Liver (tissue), 9 donors: ENCODE measurements around the gene TIA1. TPM values are rescaled to one million over a fixed set of nuclear protein-coding genes. Genes with fewer than 3 reads are reported as not detected.

Experiments
- DNase-seq: peaks from one replicate; pipeline ENCODE4 v3.0.0-alpha.2; 2017; ENCODE audit warnings: low spot score
- H3K27ac ChIP-seq, 2 donors: one replicate each; pipeline ENCODE4 v1.7.0; 2013; ENCODE audit warnings: inconsistent platforms in 2 of 2, low read length in 2 of 2, control low read depth in 1 of 2, low read depth in 1 of 2, mild to moderate bottlenecking in 1 of 2
- H3K27me3 ChIP-seq, 4 donors: one replicate each; pipeline versions ENCODE4 v1.6.1 to v1.7.0; 2013; ENCODE audit warnings: low read length in 3 of 4, inconsistent platforms in 1 of 4, mild to moderate bottlenecking in 1 of 4, moderate library complexity in 1 of 4; ENCODE audit not compliant: control insufficient read depth in 4 of 4, insufficient read depth in 4 of 4
- H3K36me3 ChIP-seq, 4 donors: one replicate each; pipeline versions ENCODE4 v1.6.1 to v1.7.0; 2013; ENCODE audit warnings: low read length in 3 of 4, mild to moderate bottlenecking in 3 of 4, low read depth in 1 of 4, moderate library complexity in 1 of 4; ENCODE audit not compliant: control insufficient read depth in 4 of 4, insufficient read depth in 3 of 4
- H3K4me1 ChIP-seq, 4 donors: one replicate each; pipeline versions ENCODE4 v1.6.1 to v1.7.0; 2013; ENCODE audit warnings: low read length in 3 of 4, mild to moderate bottlenecking in 3 of 4, moderate library complexity in 1 of 4; ENCODE audit not compliant: control insufficient read depth in 4 of 4, insufficient read depth in 4 of 4
- H3K4me3 ChIP-seq, 3 donors: one replicate each; pipeline versions ENCODE4 v1.6.1 to v1.7.0; 2013; ENCODE audit warnings: low read length in 3 of 3, control low read depth in 1 of 3, low read depth in 1 of 3, mild to moderate bottlenecking in 1 of 3
- H3K9ac ChIP-seq, 2 donors: one replicate each; pipeline ENCODE4 v1.7.0; 2013; ENCODE audit warnings: low read length in 2 of 2, mild to moderate bottlenecking in 2 of 2, moderate library complexity in 2 of 2, control low read depth in 1 of 2, low read depth in 1 of 2
- H3K9me3 ChIP-seq, 4 donors: one replicate each; pipeline versions ENCODE4 v1.6.1 to v1.7.0; 2013; ENCODE audit warnings: low read length in 3 of 4; ENCODE audit not compliant: control insufficient read depth in 4 of 4
- ATF3 ChIP-seq: IDR thresholded peaks from 2 replicates; pipeline ENCODE4 v1.6.1; 2016; ENCODE audit warnings: antibody characterized with exemption
- CTCF ChIP-seq: fragments of 150-350 bp; IDR thresholded peaks from 2 replicates; pipeline ENCODE4 v1.5.1; 2017; ENCODE audit warnings: improper control_type of control experiment, low read depth, low read length; ENCODE audit not compliant: missing input control
- EGR1 ChIP-seq, 2 donors: IDR thresholded peaks; 2 replicates each; pipeline ENCODE4 v1.6.1; 2016 to 2018; ENCODE audit warnings: antibody characterized with exemption in 2 of 2, low read depth in 2 of 2
- FOXA1 ChIP-seq: IDR thresholded peaks from 2 replicates; pipeline ENCODE4 v1.6.1; 2016; ENCODE audit warnings: antibody characterized with exemption
- FOXA2 ChIP-seq: IDR thresholded peaks from 2 replicates; pipeline ENCODE4 v1.6.1; 2016; ENCODE audit warnings: antibody characterized with exemption
- GABPA ChIP-seq, 2 donors: IDR thresholded peaks in 1 of 2; conservative IDR thresholded peaks in 1 of 2; 2 replicates each; pipeline ENCODE4 v1.6.1; 2016; ENCODE audit warnings: antibody characterized with exemption in 2 of 2, mild to moderate bottlenecking in 1 of 2, moderate library complexity in 1 of 2
- HNF4A ChIP-seq, 2 donors: conservative IDR thresholded peaks; 2 replicates each; pipeline ENCODE4 v1.6.1; 2016; ENCODE audit warnings: antibody characterized with exemption in 2 of 2, mild to moderate bottlenecking in 2 of 2
- HNF4G ChIP-seq: IDR thresholded peaks from 2 replicates; pipeline ENCODE4 v1.6.1; 2016; ENCODE audit warnings: antibody characterized with exemption
- JUND ChIP-seq, 2 donors: IDR thresholded peaks; 2 replicates each; pipeline ENCODE4 v1.6.1; 2016; ENCODE audit warnings: antibody characterized with exemption in 2 of 2
- MAX ChIP-seq: IDR thresholded peaks from 2 replicates; pipeline ENCODE4 v1.6.1; 2016; ENCODE audit warnings: antibody characterized with exemption
- NR2F2 ChIP-seq: IDR thresholded peaks from 2 replicates; pipeline ENCODE4 v1.6.1; 2016; ENCODE audit warnings: antibody characterized with exemption
- RAD21 ChIP-seq, 2 donors: IDR thresholded peaks; 2 replicates each; pipeline ENCODE4 v1.6.1; 2016; ENCODE audit warnings: antibody characterized with exemption in 2 of 2, mild to moderate bottlenecking in 2 of 2
- REST ChIP-seq: IDR thresholded peaks from 2 replicates; pipeline ENCODE4 v1.6.1; 2016; ENCODE audit warnings: antibody characterized with exemption, mild to moderate bottlenecking
- RXRA ChIP-seq, 2 donors: IDR thresholded peaks; 2 replicates each; pipeline ENCODE4 v1.6.1; 2017 to 2018; ENCODE audit warnings: antibody characterized with exemption in 2 of 2, mild to moderate bottlenecking in 1 of 2
- SP1 ChIP-seq: IDR thresholded peaks from 2 replicates; pipeline ENCODE4 v1.6.1; 2018; ENCODE audit warnings: antibody characterized with exemption, mild to moderate bottlenecking
- TAF1 ChIP-seq: conservative IDR thresholded peaks from 2 replicates; pipeline ENCODE4 v1.6.1; 2016; ENCODE audit warnings: antibody characterized with exemption, mild to moderate bottlenecking
- YY1 ChIP-seq: IDR thresholded peaks from 2 replicates; pipeline ENCODE4 v1.6.1; 2016; ENCODE audit warnings: antibody characterized with exemption, mild to moderate bottlenecking
- ZBTB33 ChIP-seq: IDR thresholded peaks from 2 replicates; pipeline ENCODE4 v1.6.1; 2016; ENCODE audit warnings: antibody characterized with exemption
- WGBS: extraction: QIAGEN DNeasy Blood & Tissue Kit; methylation state at CpG from one replicate; pipeline ENCODE4 v1.1.7; 2013; 5-methylcytosine and 5-hydroxymethylcytosine counted together
- polyA plus RNA-seq, 2 donors: library from polyadenylated mRNA; stranded (reverse) in 1 of 2; unstranded in 1 of 2; fragments of 200-250 nt in 1 of 2; fragments of >200 nt in 1 of 2; fragmentation: Nextera tagmentation in 1 of 2; extraction: Ambion mirVana in 1 of 2; gene quantifications; one replicate each; pipeline versions ENCODE4 v1.2.1 to v1.2.3, GENCODE V29; 2013 to 2015
- total RNA-seq, 2 donors: library from RNA; depleted of rRNA; stranded (reverse); fragments of >200 nt; gene quantifications; one replicate each; pipeline ENCODE4 v1.2.3, GENCODE V29; 2014
- donor health status: healthy.
- donor health status: healthy.
- donor health status: healthy.
- donor health status: healthy.
- donor health status: healthy.

Gene TIA1
- total and polyA plus RNA-seq, 4 donors, result 10.2 to 56.2 (median 46.6) TPM

GRCh38 chr2:70190418-70191243, 57.8 kb downstream of the TIA1 start, which contains the start of gene C2orf42:
Gene C2orf42 (minus strand): TSS chr2:70191019. CDS start chr2:70181985, 9,034 bp downstream.
- Histone ChIP-seq H3K4me3 (peak within 1 kb of the TSS; percentile 67 to 100 (median 97)), H3K9me3 (no peaks in the 10 kb centered on the region), H3K27me3 (no peaks in the 10 kb centered on the region), H3K4me1 (peaks cover 0 to 3% (median 3%) of the 10 kb centered on the region in 4 donors), H3K9ac (peak within 1 kb of the TSS; percentile 84 to 100), H3K36me3 (no peaks in the 10 kb centered on the region), H3K27ac (peak within 1 kb of the TSS; percentile 99 to 100)
- no peak for TF ChIP-seq MAX
- TF ChIP-seq YY1, result peak; percentile 89
- peak in 1 of 2 donors; percentile 60 for TF ChIP-seq RAD21 (IDR thresholded peaks at IDR 0.05)
- peak in 1 of 2 donors; percentile 59 for TF ChIP-seq HNF4A (conservative IDR thresholded peaks at IDR 0.05)
- peak; percentile 79 for TF ChIP-seq REST
- TF ChIP-seq CTCF, result no peak
- TF ChIP-seq TAF1, result peak; percentile 87
- peak; percentile 7 for TF ChIP-seq FOXA1
- TF ChIP-seq GABPA (IDR thresholded peaks at IDR 0.05 in 1 of 2, conservative IDR thresholded peaks at IDR 0.05 in 1 of 2), result peak; percentile 72 to 89
- peak; percentile 99 to 100 for TF ChIP-seq EGR1 (IDR thresholded peaks at IDR 0.05; ENCODE audit: low read depth in 2 of 2)
- TF ChIP-seq ATF3, result no peak
- TF ChIP-seq RXRA (IDR thresholded peaks at IDR 0.05), result peak in 1 of 2 donors; percentile 75
- TF ChIP-seq NR2F2, result peak; percentile 33
- TF ChIP-seq SP1, result peak; percentile 97
- peak; percentile 42 for TF ChIP-seq HNF4G
- no peak for TF ChIP-seq FOXA2
- peak; percentile 23 to 47 for TF ChIP-seq JUND (IDR thresholded peaks at IDR 0.05)
- TF ChIP-seq ZBTB33, result peak; percentile 14
- under 1% methylated on average over 60 of the region's 60 CpGs for WGBS
- DNase-seq, result peak; percentile 93
